ENCODE results near the gene RTN4R.

DNA sequence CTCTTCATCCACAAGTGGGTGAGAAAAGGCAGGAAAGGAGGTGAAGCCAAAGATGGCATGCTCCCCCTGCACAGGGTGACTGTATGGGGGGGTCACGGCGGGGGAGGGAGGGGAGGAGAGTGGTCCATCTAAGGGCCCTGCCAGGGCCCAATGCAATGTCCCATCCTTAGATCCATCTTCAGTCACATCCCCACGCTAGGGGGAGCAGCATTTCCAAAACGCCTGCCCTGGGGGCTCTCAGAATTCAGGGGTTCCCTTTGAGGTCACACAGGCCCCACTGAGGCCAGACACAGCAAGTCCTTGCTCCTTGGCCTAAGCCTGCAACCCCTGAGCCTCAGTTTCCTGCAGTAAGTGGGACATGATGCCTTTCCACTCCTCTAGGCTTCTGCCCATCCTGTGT, 52.4 kb downstream of the RTN4R start:
- TF ChIP-seq, protein P1, sequence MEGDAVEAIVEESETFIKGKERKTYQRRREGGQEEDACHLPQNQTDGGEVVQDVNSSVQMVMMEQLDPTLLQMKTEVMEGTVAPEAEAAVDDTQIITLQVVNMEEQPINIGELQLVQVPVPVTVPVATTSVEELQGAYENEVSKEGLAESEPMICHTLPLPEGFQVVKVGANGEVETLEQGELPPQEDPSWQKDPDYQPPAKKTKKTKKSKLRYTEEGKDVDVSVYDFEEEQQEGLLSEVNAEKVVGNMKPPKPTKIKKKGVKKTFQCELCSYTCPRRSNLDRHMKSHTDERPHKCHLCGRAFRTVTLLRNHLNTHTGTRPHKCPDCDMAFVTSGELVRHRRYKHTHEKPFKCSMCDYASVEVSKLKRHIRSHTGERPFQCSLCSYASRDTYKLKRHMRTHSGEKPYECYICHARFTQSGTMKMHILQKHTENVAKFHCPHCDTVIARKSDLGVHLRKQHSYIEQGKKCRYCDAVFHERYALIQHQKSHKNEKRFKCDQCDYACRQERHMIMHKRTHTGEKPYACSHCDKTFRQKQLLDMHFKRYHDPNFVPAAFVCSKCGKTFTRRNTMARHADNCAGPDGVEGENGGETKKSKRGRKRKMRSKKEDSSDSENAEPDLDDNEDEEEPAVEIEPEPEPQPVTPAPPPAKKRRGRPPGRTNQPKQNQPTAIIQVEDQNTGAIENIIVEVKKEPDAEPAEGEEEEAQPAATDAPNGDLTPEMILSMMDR (IDR thresholded peaks at IDR 0.05), result no peak; the same call in 1 of the 2 replicates
- TF ChIP-seq SMC3 (IDR thresholded peaks at IDR 0.05; ENCODE audit: low read depth, low read length), result no peak
- TF ChIP-seq EP300 (IDR thresholded peaks at IDR 0.05; ENCODE audit: borderline replicate concordance in 1 of 2, low read depth in 1 of 2, low read length in 1 of 2), result no peak
- no peak for TF ChIP-seq RFX5 (IDR thresholded peaks at IDR 0.05; ENCODE audit: low read length)
- TF ChIP-seq RAD21 (IDR thresholded peaks at IDR 0.05; ENCODE audit: low read length), result no peak
